Measurements from ENCODE around the gene PTPN5.
"Not testable (repeated sequence)": the region's sequence is repeated elsewhere in the genome, so short reads cannot be mapped to it uniquely, and the experiment has no call there.

Gene PTPN5

DNA sequence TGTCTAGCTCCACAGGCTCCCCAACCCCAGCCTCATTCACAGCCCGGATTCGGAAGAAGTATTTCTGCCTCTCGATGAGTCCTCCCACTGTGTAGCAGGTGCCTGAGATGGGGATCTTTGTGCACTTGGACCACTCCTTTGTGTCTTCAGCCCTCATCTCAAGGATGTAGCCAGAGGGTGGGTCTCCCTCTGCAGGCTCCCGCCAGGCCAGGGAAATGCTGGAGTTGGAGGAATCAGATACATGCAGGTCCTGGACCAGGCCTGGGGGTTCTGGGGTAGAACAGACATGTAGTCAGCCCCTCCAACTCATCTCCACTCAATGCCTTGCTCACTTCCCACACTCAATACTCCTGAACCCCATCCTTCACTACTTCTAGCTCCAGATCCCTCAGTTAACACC lies 82.2 kb downstream of the PTPN5 start:
- DNase-seq (ENCODE audit: low read depth in 2 of 2), result no peak

DNA sequence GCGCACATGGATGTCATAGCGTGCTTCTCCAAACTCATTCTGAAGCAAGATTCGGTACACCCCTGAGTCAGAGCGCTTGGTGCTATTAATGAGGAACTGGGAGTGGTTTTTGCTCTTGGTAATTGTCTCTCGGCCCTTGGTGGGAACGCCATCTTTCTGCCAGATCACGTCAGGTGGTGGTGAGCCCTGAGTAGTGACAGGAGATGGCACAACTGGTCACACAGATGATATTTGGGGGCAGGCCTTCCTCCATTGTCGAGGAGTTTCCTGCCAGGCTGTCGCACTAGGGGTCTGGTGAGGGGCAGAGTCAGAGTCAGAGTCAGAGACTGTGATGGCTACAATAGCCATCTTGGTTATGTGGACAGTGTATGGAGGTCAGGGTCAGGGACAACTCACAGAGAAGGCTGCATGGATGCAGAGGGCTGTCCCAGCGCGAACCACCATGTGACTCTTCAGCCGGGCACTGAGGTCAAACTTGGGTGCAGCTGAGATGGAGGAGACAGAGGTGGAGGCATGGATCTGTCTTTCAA lies 83.7 kb downstream of the PTPN5 start:
- no peak for DNase-seq (ENCODE audit: low read depth in 2 of 2)

DNA sequence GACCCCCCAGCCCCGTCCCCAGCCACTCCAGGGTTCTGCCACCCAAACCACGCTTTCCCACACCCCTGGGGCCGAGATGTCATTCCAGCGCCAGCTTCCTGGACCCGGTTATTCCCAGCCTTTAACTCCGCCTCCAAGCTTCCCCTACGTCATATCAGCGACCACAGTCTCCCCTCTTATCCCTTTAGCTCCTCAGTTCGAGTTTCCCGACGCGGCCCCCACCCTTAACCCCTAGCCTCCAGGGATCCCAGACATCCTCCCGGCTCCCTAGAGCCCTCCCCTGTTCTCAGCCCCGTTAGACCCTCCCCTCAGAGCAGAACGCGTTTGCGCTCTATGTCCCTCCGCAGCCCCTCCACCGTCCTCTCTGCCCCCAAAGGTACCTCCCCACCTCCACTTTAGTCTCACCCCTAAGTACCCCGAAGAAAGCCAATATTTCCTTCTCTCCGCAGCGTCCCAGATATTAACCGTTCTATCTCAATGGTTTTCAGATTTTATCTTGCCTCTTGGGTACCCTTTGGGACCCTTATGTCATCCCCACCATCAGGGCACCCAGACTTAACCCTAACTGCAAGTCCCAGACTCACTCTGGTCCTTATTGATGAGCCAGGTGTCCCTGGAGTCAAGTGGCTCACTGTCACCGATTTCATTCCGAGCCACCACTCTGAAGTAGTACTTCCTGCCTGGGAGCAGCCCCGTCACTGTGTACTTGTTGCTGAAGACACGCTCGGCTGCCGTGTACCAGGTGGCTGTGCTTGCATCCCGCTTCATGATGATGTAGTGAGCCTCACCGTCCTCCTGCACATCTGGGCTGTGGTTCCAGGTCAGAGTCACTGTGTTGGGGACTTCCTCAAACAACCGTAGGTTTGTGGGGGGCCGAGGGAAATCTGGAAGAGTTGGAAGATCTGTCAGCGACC lies 85.0 kb downstream of the PTPN5 start:
- no peak for DNase-seq (ENCODE audit: low read depth in 2 of 2)

- DNase-seq (ENCODE audit: low read depth in 2 of 2), result no peak
Measured at GRCh38 chr11:18705651-18706281, 85.8 kb downstream of the PTPN5 start.

- DNase-seq (ENCODE audit: low read depth in 2 of 2), result no peak
Measured at GRCh38 chr11:18704698-18705097, 86.9 kb downstream of the PTPN5 start.

GRCh38 chr11:18704045-18704645 lies 87.5 kb downstream of the PTPN5 start:
- no peak for DNase-seq (ENCODE audit: low read depth in 2 of 2)

DNA sequence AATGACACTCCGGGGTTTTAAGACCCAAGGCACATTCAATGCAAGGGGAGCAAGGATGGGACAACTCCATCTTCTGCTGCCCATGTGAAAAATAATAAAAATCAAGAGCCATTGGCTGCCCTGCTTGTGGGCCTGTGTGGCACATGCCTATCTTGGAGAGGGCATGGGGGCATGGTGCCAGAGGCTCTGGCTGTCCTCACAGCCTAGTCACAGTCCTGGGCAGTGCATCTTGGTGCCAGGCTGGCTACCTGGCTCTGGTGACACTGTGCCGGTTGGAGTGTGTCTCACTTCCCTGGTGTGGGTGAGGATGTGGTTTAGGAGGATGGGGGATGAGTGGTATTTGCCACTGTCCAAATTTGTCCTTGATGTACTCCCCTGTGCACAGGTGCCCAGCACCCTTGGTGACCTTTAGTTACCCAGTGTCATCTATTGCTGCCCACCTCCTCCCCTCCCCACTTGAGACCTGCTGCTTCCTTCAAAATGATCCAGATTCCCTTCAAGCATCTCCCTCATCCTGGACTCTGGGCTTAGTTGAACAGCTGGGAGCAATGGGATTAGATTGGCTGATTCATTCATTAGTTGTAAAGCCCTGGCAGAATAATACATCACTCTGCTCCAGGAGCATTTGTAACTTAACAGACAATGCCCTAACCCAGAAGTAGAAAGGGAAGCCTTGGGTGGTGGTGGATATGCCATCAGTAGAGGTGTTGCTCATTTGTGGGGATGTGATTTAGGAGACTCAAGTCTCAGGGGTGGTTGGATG lies 88.4 kb downstream of the PTPN5 start:
- DNase-seq (ENCODE audit: low read depth in 2 of 2), result no peak

DNA sequence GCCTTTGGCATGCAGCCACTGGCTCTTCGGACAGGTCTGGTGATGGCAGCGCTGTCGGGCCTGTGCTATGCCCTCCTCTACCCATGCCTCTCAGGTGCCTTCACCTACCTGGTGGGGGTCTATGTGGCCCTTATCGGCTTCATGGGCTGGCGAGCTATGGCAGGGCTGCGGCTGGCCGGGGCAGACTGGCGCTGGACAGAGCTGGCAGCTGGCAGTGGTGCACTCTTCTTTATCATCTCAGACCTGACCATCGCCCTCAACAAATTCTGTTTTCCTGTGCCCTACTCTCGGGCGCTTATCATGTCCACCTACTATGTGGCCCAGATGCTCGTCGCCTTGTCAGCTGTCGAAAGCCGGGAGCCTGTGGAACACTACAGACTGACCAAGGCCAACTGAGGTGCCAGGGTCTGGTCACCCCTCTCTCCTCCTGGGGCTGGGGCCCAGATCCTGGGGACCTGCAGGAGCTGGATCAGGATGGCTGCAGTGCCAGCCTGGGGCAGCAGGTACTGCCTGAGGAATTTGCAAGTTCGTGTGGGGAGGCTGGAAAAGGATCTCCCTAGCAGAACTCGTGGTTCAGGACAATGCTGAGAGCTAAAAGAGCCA lies 89.9 kb downstream of the PTPN5 start:
- DNase-seq (ENCODE audit: low read depth in 2 of 2), result no peak

DNA sequence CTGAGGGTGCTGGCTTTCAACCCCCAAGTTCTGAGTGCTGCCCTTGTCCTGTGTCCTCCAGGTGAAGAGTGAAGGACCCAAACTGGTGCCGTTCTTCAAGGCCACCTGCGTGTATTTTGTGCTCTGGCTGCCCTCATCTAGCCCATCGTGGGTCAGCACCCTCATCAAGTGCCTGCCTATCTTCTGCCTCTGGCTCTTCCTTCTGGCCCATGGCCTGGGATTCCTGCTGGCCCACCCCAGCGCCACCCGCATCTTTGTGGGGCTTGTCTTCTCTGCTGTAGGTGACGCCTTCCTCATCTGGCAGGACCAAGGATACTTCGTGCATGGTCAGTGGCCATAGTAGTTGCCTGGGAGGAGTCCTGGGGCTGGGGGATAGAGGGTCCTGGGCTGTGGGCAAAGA lies 90.7 kb downstream of the PTPN5 start:
- no peak for DNase-seq (ENCODE audit: low read depth in 2 of 2)

DNA sequence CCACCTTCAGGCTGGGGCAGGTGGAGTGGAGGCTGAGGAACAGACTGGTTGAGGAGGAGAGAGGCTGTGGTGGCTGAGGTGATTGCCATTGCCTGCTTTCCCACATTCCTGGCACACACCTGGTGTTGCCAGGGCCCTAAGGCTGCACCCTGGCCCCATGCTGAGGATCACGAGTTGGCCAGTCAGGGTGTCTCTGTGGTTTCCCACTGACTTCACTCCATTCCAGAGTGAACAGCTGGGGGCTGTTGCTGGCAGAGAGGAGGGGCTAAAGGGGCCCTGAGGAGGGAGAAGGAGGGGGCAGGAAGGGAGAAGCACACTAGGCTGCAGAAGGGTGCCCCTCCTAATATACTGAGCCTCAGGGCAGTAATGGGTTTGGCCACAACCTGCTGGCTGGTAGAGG lies 91.2 kb downstream of the PTPN5 start:
- no peak for DNase-seq (ENCODE audit: low read depth in 2 of 2)

DNA sequence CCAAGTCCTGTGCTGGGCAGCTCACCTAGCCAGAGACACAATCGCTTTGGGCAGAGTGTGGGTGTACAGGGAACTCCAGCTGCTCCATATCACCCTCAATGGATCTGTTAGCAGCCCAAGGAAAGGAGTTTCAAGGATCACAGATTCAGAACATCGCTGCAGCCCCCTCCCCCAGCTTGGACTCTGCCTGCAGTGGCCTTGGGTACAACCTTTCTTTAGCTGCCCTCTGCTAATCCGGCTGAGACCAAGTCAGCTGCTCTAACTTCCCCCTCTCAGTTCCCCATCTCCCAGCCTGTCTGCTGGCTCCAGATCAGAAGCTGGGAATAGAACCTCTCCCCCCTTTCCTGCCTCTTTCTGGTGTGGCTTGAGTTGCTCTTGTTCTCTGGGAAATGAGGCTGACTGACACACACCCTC lies 91.7 kb downstream of the PTPN5 start:
- no peak for DNase-seq (ENCODE audit: low read depth in 2 of 2)

- no peak for DNase-seq (ENCODE audit: low read depth in 2 of 2)
Measured at GRCh38 chr11:18699269-18699596, 92.4 kb downstream of the PTPN5 start.

DNA sequence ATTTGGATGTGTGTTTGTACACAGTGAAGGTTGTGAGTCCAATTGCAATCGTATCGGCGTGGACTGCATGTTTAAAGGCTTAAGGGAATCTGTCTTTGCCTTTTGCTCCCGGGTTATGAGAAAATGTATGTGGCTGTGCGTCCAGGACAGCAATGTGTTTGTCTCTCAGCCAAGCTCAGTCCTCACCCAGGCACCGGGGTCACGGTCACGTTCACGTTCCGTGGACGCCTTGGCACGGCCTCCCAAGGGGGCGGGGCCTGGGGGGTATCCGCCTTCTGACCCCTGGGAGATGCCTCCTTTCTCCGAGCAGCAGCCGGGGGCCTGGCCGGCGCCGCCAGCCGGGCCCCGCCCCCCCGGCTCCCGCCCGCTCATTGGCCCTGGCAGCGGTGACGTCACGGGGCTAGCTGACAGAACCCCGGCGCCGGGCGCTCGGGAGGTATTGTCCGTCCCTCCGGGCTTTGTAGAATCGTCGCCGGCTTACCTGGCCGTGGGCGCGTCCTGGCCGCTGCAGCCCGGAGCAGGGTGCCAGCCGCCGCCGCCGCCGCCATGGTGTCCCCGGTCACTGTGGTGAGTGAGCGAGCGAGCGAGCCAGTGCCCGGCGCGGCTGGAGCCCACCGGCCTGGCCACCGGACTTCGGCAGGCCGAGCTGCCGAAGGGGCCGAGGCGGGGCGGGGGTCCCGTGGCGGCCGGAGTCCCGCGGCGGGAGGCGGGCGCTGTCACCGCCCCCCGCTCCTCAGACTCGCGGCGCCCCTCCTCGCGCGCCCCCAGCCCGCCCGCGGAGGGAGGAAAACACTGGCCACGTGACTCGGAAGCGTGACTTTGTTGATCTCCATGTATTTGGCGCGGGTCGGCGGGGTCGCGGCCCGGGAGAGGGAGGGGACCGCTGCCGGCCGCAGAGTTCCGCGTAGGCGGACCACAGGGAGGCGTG lies 93.0 kb downstream of the PTPN5 start, which contains the start of gene TMEM86A:
TSS of gene TMEM86A (plus strand) at position 439 of the 928 bp plus-strand sequence. CDS start at position 547, 108 bp downstream.
- peak; percentile 76 to 79 for DNase-seq (ENCODE audit: low read depth in 2 of 2)

GRCh38 chr11:18697576-18697975 lies 94.0 kb downstream of the PTPN5 start:
- no peak for DNase-seq (ENCODE audit: low read depth in 2 of 2)

GRCh38 chr11:18696638-18697225 lies 94.9 kb downstream of the PTPN5 start:
- no peak for DNase-seq (ENCODE audit: low read depth in 2 of 2)

GRCh38 chr11:18692941-18693760 lies 98.4 kb downstream of the PTPN5 start:
- no peak for DNase-seq (ENCODE audit: low read depth in 2 of 2)

- not testable (repeated sequence) for DNase-seq (ENCODE audit: low read depth in 2 of 2)
Measured at GRCh38 chr11:18691467-18692140, 100.0 kb downstream of the PTPN5 start.

DNA sequence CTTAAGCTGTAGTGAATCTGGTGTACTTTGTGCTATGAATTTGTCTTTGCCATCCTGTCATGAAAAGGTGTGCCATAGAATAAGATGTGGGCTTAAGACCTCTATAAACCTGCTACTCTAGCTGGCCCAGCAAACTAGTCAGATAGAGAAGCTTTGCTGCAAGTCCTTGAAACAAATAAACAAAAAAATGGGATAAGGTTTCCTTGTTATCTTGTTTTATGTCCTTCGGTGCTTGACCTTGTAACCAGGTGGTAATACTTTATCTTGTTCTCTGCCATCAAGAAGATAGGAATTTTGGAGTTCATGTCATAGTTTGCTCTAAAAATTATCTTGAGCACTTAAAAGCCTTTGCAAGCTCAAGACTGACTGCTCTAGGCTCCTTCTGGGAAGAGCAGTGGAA lies 107.3 kb downstream of the PTPN5 start:
- no peak for DNase-seq (ENCODE audit: low read depth in 2 of 2)
